ENCODE results near the gene ZNF215.

ZNF215 gene

GRCh38 chr11:6986487-6986886 lies 60.3 kb downstream of the ZNF215 start:
- CTCF ChIA-PET, result no interaction called here
- Mint-ChIP-seq H3K27me3 (peaks cover 4% of the 10 kb centered on the region), H3K36me3 (no peaks in the 10 kb centered on the region), H3K4me1 (no peaks in the 10 kb centered on the region), H3K9me3 (no peaks in the 10 kb centered on the region), H3K27ac (no peak overlapping the region), H3K4me3 (no peak overlapping the region)
- DNase-seq, result no peak

- Mint-ChIP-seq H3K4me1 (no peaks in the 10 kb centered on the region), H3K36me3 (no peaks in the 10 kb centered on the region), H3K27me3 (peaks cover 4% of the 10 kb centered on the region), H3K9me3 (no peaks in the 10 kb centered on the region), H3K27ac (no peak overlapping the region), H3K4me3 (no peak overlapping the region)
- DNase-seq, result no peak
- CTCF ChIA-PET, result no interaction called here
Measured at GRCh38 chr11:6988506-6988905, 62.3 kb downstream of the ZNF215 start.

- H3K4me3 Mint-ChIP-seq, result no peak overlapping the region
- H3K9me3 Mint-ChIP-seq, result no peaks in the 10 kb centered on the region
- H3K36me3 Mint-ChIP-seq, result no peaks in the 10 kb centered on the region
- no peak overlapping the region for H3K27ac Mint-ChIP-seq
- no peaks in the 10 kb centered on the region for H3K4me1 Mint-ChIP-seq
- CTCF ChIA-PET, result interaction anchor here (1.9 kb wide), 1 partner anchor 15 kb away, joined by 4 read pairs; no protein-coding TSS in a partner anchor
- DNase-seq, result no peak
- H3K27me3 Mint-ChIP-seq, result peaks cover 4% of the 10 kb centered on the region
Measured at GRCh38 chr11:6991227-6991626, 65.0 kb downstream of the ZNF215 start.

GRCh38 chr11:6992026-6992425 lies 65.8 kb downstream of the ZNF215 start:
- Mint-ChIP-seq H3K9me3 (no peaks in the 10 kb centered on the region), H3K36me3 (no peaks in the 10 kb centered on the region), H3K27ac (no peak overlapping the region), H3K4me3 (no peak overlapping the region), H3K4me1 (no peaks in the 10 kb centered on the region), H3K27me3 (peaks cover 4% of the 10 kb centered on the region)
- CTCF ChIA-PET, result interaction anchor here (1.9 kb wide), 1 partner anchor 15 kb away, joined by 4 read pairs; no protein-coding TSS in a partner anchor
- DNase-seq, result no peak

- CTCF ChIA-PET, result interaction anchor here (1.9 kb wide), 1 partner anchor 16 kb away, joined by 4 read pairs; no protein-coding TSS in a partner anchor
- H3K27ac Mint-ChIP-seq, result no peak overlapping the region
- DNase-seq, result no peak
- no peaks in the 10 kb centered on the region for H3K36me3 Mint-ChIP-seq
- no peak overlapping the region for H3K4me3 Mint-ChIP-seq
- H3K4me1 Mint-ChIP-seq, result no peaks in the 10 kb centered on the region
- peaks cover 4% of the 10 kb centered on the region for H3K27me3 Mint-ChIP-seq
- H3K9me3 Mint-ChIP-seq, result no peaks in the 10 kb centered on the region
Measured at GRCh38 chr11:6992457-6993417, 66.5 kb downstream of the ZNF215 start.

- no peak overlapping the region for H3K4me3 Mint-ChIP-seq
- no peaks in the 10 kb centered on the region for H3K4me1 Mint-ChIP-seq
- H3K27me3 Mint-ChIP-seq, result peaks cover 4% of the 10 kb centered on the region
- DNase-seq, result no peak
- H3K27ac Mint-ChIP-seq, result no peak overlapping the region
- H3K36me3 Mint-ChIP-seq, result no peaks in the 10 kb centered on the region
- CTCF ChIA-PET, result no interaction called here
- no peaks in the 10 kb centered on the region for H3K9me3 Mint-ChIP-seq
Measured at GRCh38 chr11:6995703-6996102, 69.5 kb downstream of the ZNF215 start.

GRCh38 chr11:7004482-7004881 lies 78.3 kb downstream of the ZNF215 start:
- CTCF ChIA-PET, result no interaction called here
- no peak for DNase-seq
- H3K27ac Mint-ChIP-seq, result no peak overlapping the region
- H3K36me3 Mint-ChIP-seq, result no peaks in the 10 kb centered on the region
- H3K9me3 Mint-ChIP-seq, result no peaks in the 10 kb centered on the region
- no peaks in the 10 kb centered on the region for H3K4me1 Mint-ChIP-seq
- H3K27me3 Mint-ChIP-seq, result no peaks in the 10 kb centered on the region
- H3K4me3 Mint-ChIP-seq, result no peak overlapping the region
